ENCODE results near the gene CHST11. TPM values are rescaled to one million over a fixed set of nuclear protein-coding genes. Genes with fewer than 3 reads are reported as not detected.

Gene CHST11
- total and polyA plus RNA-seq, 2 donors from 2014 or later: 2.0 to 23.3 TPM

DNA sequence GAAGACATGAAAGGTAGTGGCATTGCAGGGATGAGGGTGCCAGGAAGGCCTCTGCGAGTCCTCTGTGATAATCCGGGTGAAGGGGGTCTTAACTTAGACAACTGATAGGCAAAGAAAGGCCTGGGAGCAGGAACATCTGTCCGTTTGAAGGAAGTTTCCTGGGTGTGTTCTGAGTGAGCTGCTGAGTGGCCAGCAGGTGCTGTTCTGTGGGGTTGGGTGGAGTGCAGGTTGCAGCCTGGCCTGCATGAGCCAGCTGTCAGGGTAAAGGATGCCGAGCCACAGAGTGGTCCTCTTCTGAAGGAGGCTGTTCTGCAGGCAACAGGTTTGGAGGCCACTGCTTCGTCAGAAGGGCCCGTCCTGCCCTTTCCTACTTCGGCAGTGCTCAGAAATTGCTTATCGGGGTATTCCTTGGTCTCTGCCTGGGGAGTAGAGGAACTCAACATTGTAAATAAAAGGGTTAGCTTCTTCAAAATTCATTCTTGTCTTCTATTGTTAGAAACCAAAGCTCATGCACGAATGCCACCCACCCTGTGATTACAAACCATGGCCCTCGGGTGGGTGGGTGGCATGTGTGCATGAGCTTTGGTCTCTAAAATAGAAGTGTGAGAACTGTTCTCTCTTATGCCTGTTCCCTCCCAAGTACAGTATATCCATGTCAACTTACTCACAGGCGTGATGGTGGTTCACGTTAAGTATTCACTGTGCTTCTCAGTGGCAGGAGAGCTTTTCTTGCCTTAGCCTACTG is 118.9 kb downstream of the CHST11 start:
- FAIRE-seq (no peak), DNase-seq (no peak)
- H3K4me3 ChIP-seq (ENCODE audit: low read length in 3 of 3): no peak overlapping the region
- H3K4me1 ChIP-seq (ENCODE audit: control insufficient read depth in 2 of 3, insufficient read depth in 2 of 3, low read depth in 1 of 3, low read length in 3 of 3): no peaks in the 10 kb centered on the region
- intact Hi-C loops (cut with DNase I): no loop called here
- H3K27ac ChIP-seq (ENCODE audit: low read depth in 2 of 2, low read length in 2 of 2): no peak overlapping the region
- H3K36me3 ChIP-seq (ENCODE audit: control insufficient read depth in 2 of 3, insufficient read depth in 3 of 3, low read length in 3 of 3): no peaks in the 10 kb centered on the region
- H3K9me3 ChIP-seq (ENCODE audit: control insufficient read depth in 2 of 3, insufficient read depth in 1 of 3, low read length in 3 of 3): no peaks in the 10 kb centered on the region
- no peak overlapping the region for H3K9ac ChIP-seq (ENCODE audit: low read length in 3 of 3)
- TF ChIP-seq, protein P1, sequence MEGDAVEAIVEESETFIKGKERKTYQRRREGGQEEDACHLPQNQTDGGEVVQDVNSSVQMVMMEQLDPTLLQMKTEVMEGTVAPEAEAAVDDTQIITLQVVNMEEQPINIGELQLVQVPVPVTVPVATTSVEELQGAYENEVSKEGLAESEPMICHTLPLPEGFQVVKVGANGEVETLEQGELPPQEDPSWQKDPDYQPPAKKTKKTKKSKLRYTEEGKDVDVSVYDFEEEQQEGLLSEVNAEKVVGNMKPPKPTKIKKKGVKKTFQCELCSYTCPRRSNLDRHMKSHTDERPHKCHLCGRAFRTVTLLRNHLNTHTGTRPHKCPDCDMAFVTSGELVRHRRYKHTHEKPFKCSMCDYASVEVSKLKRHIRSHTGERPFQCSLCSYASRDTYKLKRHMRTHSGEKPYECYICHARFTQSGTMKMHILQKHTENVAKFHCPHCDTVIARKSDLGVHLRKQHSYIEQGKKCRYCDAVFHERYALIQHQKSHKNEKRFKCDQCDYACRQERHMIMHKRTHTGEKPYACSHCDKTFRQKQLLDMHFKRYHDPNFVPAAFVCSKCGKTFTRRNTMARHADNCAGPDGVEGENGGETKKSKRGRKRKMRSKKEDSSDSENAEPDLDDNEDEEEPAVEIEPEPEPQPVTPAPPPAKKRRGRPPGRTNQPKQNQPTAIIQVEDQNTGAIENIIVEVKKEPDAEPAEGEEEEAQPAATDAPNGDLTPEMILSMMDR (IDR thresholded peaks at IDR 0.05; ENCODE audit: borderline replicate concordance, extremely low read depth, insufficient read depth): no peak
- no peaks in the 10 kb centered on the region for H3K27me3 ChIP-seq (ENCODE audit: control insufficient read depth, insufficient read depth, low read length)

DNA sequence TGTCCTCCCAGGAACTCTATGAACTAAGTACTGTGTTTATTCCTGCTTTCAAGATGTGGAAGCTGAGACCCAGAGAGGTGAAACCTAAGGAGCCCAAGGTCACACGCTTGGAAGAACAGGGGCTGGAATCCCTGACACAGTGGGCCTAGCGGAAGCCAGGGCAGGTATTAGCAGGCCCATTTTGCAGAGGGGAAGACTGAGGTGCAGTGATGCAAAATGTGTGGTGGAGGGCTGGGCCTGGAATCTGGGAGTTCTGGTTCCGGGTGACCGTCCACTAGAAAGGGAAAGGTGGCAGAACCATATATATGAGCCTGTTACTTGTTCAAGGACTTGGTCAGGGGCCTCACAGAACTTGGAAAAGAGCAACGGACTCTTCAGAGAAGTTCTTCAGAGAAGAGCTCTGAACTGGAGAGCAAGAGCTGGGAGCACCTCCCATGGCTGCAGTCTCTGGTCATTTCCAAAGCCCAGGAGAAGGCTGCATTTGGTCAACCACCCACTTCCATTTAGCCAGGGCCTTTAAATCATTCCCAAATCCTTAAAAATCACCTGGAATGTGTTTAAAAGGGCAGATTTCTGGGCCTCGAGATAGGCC is 119.5 kb downstream of the CHST11 start:
- DNase-seq: no peak
- Histone ChIP-seq H3K27ac (ENCODE audit: low read depth in 2 of 2, low read length in 2 of 2) (no peak overlapping the region), H3K36me3 (ENCODE audit: control insufficient read depth in 2 of 3, insufficient read depth in 3 of 3, low read length in 3 of 3) (no peaks in the 10 kb centered on the region), H3K9me3 (ENCODE audit: control insufficient read depth in 2 of 3, insufficient read depth in 1 of 3, low read length in 3 of 3) (no peaks in the 10 kb centered on the region), H3K9ac (ENCODE audit: low read length in 3 of 3) (no peak overlapping the region), H3K4me3 (ENCODE audit: low read length in 3 of 3) (no peak overlapping the region), H3K27me3 (ENCODE audit: control insufficient read depth, insufficient read depth, low read length) (no peaks in the 10 kb centered on the region), H3K4me1 (ENCODE audit: control insufficient read depth in 2 of 3, insufficient read depth in 2 of 3, low read depth in 1 of 3, low read length in 3 of 3) (no peaks in the 10 kb centered on the region)
- FAIRE-seq: no peak
- intact Hi-C loops (cut with DNase I): no loop called here
- TF ChIP-seq, protein P1 (IDR thresholded peaks at IDR 0.05; ENCODE audit: borderline replicate concordance, extremely low read depth, insufficient read depth): no peak

DNA sequence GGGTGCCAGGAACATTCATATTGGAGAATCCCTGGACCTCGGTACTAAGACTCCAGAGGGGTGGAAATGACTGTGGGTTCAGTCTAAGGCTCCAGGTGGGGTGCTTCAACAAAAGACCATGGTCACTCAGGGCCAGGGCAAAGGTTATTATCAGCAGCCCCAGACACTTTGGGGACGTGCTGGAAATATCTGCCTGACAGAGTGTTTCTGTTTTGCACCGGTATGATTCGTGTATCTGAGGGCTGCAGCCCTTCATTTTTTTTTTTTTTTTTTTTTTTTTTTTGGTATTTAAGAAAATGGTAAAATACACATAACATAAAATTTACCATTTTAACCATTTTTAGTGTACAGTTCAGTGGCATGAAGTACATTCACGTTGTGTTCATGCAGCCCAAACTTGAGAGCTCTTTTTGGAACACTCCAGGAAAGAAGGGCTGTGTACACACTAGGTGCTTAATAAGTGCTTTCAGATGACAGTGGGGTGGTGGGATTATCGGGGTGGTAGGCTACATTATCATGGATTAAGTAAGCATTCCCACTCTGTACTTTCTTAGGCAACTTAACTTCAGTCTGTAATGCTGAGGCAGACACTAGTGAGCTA is 120.3 kb downstream of the CHST11 start:
- no peaks in the 10 kb centered on the region for H3K4me1 ChIP-seq (ENCODE audit: control insufficient read depth in 2 of 3, insufficient read depth in 2 of 3, low read depth in 1 of 3, low read length in 3 of 3)
- H3K27me3 ChIP-seq (ENCODE audit: control insufficient read depth, insufficient read depth, low read length): no peaks in the 10 kb centered on the region
- no peak overlapping the region for H3K4me3 ChIP-seq (ENCODE audit: low read length in 3 of 3)
- DNase-seq (no peak), FAIRE-seq (no peak)
- H3K27ac ChIP-seq (ENCODE audit: low read depth in 2 of 2, low read length in 2 of 2): no peak overlapping the region
- TF ChIP-seq, protein P1 (IDR thresholded peaks at IDR 0.05; ENCODE audit: borderline replicate concordance, extremely low read depth, insufficient read depth): no peak
- no peaks in the 10 kb centered on the region for H3K36me3 ChIP-seq (ENCODE audit: control insufficient read depth in 2 of 3, insufficient read depth in 3 of 3, low read length in 3 of 3)
- intact Hi-C loops (cut with DNase I): no loop called here
- no peak overlapping the region for H3K9ac ChIP-seq (ENCODE audit: low read length in 3 of 3)
- H3K9me3 ChIP-seq (ENCODE audit: control insufficient read depth in 2 of 3, insufficient read depth in 1 of 3, low read length in 3 of 3): no peaks in the 10 kb centered on the region
